Neural crest cell (in vitro differentiated cells): Measurements from ENCODE around the gene CUBN. TPM values are rescaled to one million over a fixed set of nuclear protein-coding genes. Genes with fewer than 3 reads are reported as not detected.

Experiments
- DNase-seq: peaks from one replicate; pipeline ENCODE4 v3.0.0; 2021; ENCODE audit warnings: low read depth, mixed read lengths, low spot score
- H3K27ac Mint-ChIP-seq: one replicate; pipeline ENCODE4 v1.8.0; 2021; ENCODE audit warnings: mild to moderate bottlenecking, mixed read lengths; ENCODE audit not compliant: unreplicated experiment
- H3K27me3 Mint-ChIP-seq: 2 replicates; pipeline ENCODE4 v1.8.0; 2021; ENCODE audit warnings: low read depth, mild to moderate bottlenecking, mixed read lengths
- H3K36me3 Mint-ChIP-seq: 2 replicates; pipeline ENCODE4 v1.8.0; 2021; ENCODE audit warnings: low read depth, mild to moderate bottlenecking, mixed read lengths
- H3K4me1 Mint-ChIP-seq: 2 replicates; pipeline ENCODE4 v1.8.0; 2021; ENCODE audit warnings: mixed read lengths
- H3K4me3 Mint-ChIP-seq: one replicate; pipeline ENCODE4 v1.8.0; 2021; ENCODE audit warnings: mild to moderate bottlenecking, mixed read lengths
- H3K9me3 Mint-ChIP-seq: 2 replicates; pipeline ENCODE4 v1.8.0; 2021; ENCODE audit warnings: mixed read lengths
- CTCF ChIP-seq: fragments of 200-600 bp; sonication (generic); conservative IDR thresholded peaks from 2 replicates; pipeline ENCODE4 v1.5.0; 2021; ENCODE audit warnings: antibody characterized with exemption, mild to moderate bottlenecking
- total RNA-seq: library from RNA; stranded (reverse); gene quantifications from 2 replicates; pipeline ENCODE4 v1.2.1, GENCODE V29; 2021

CUBN gene
- total RNA-seq, 1 donor from 2014 or later = 2.2 TPM

GRCh38 chr10:17060289-17060688, 69.3 kb downstream of the CUBN start:
- H3K4me3 Mint-ChIP-seq = no peak overlapping the region
- no peak for TF ChIP-seq CTCF
- H3K27ac Mint-ChIP-seq = no peak overlapping the region
- no peak for DNase-seq
- H3K9me3 Mint-ChIP-seq = no peaks in the 10 kb centered on the region
- peaks cover 3% of the 10 kb centered on the region for H3K36me3 Mint-ChIP-seq
- no peaks in the 10 kb centered on the region for H3K27me3 Mint-ChIP-seq
- H3K4me1 Mint-ChIP-seq = peaks cover 25% of the 10 kb centered on the region

- peaks cover 20% of the 10 kb centered on the region for H3K4me1 Mint-ChIP-seq
- no peaks in the 10 kb centered on the region for H3K27me3 Mint-ChIP-seq
- no peaks in the 10 kb centered on the region for H3K9me3 Mint-ChIP-seq
- DNase-seq = no peak
- H3K36me3 Mint-ChIP-seq = peaks cover 3% of the 10 kb centered on the region
- H3K4me3 Mint-ChIP-seq = no peak overlapping the region
- no peak overlapping the region for H3K27ac Mint-ChIP-seq
- no peak for TF ChIP-seq CTCF
These were observed 70.4 kb downstream of the CUBN start for GRCh38 chr10:17059197-17059688.

- no peak overlapping the region for H3K4me3 Mint-ChIP-seq
- no peaks in the 10 kb centered on the region for H3K9me3 Mint-ChIP-seq
- no peaks in the 10 kb centered on the region for H3K27me3 Mint-ChIP-seq
- TF ChIP-seq CTCF = no peak
- peaks cover 3% of the 10 kb centered on the region for H3K36me3 Mint-ChIP-seq
- H3K27ac Mint-ChIP-seq = no peak overlapping the region
- DNase-seq = no peak
- peaks cover 8% of the 10 kb centered on the region for H3K4me1 Mint-ChIP-seq
These were observed 71.5 kb downstream of the CUBN start for GRCh38 chr10:17058093-17058492.

GRCh38 chr10:17056781-17057428, 72.7 kb downstream of the CUBN start:
- H3K4me1 Mint-ChIP-seq = no peaks in the 10 kb centered on the region
- H3K36me3 Mint-ChIP-seq = peaks cover 8% of the 10 kb centered on the region
- no peaks in the 10 kb centered on the region for H3K27me3 Mint-ChIP-seq
- H3K4me3 Mint-ChIP-seq = no peak overlapping the region
- no peak for TF ChIP-seq CTCF
- no peak overlapping the region for H3K27ac Mint-ChIP-seq
- H3K9me3 Mint-ChIP-seq = peaks cover 2% of the 10 kb centered on the region
- no peak for DNase-seq

GRCh38 chr10:17053513-17053912, 76.1 kb downstream of the CUBN start:
- Mint-ChIP-seq H3K4me1 (no peaks in the 10 kb centered on the region), H3K27me3 (no peaks in the 10 kb centered on the region), H3K4me3 (no peak overlapping the region), H3K36me3 (peaks cover 18% of the 10 kb centered on the region), H3K27ac (no peak overlapping the region), H3K9me3 (peaks cover 12% of the 10 kb centered on the region)
- TF ChIP-seq CTCF = no peak
- DNase-seq = no peak
